ENCODE data around the gene LRRTM2. TPM values are rescaled to one million over a fixed set of nuclear protein-coding genes. Genes with fewer than 3 reads are reported as not detected.

The LRRTM2 gene
- total and polyA plus RNA-seq, 2 of the 4 experiments (the other 2 are of a cell fraction), result 0.53 to 2.0 TPM

DNA sequence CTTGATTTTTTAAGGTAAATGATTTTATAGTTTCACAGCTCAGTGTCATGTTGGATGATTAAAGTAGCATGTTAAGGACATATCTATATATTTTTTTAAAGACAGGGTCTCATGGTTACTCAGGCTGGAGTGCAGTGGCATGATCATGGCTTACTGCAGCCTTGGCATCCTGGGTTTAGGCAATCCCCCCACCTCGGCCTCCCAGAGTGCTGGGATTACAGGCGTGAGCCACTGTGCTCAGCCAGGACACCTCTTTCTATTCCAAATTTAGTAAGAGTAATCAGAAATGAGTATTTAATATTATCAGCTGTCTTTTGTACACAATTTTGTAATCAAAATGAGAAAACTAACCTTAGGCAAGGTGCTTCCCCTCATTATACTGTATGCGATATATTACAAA, 38.6 kb upstream of the LRRTM2 start:
- dilution Hi-C loops (cut with HindIII; ENCODE audit: low sequenced_read_pairs, unreplicated experiment) (no loop called here), in situ Hi-C loops (cut with MboI; ENCODE audit: low sequenced_read_pairs) (no loop called here), intact Hi-C loops (cut with micrococcal nuclease) (no loop called here)
- H3K23ac ChIP-seq (ENCODE audit: low read depth, low read length), result no peak overlapping the region
- WGBS, 2 experiments (ENCODE audit: extremely low coverage in 2 of 2, insufficient read length in 1 of 2), result no CpG with 5 or more reads among the region's 3 CpGs
- DNase-seq (no peak), ATAC-seq (ENCODE audit: low read depth) (no peak)
- no peak overlapping the region for H2BK20ac ChIP-seq (ENCODE audit: low read depth, low read length)
- no peak overlapping the region for H3K9ac ChIP-seq (ENCODE audit: low read depth, low read length)
- POLR2A ChIA-PET (ENCODE audit: unreplicated experiment), result no interaction called here
- no peak overlapping the region for H2BK15ac ChIP-seq (ENCODE audit: low read depth, low read length)
- no peak overlapping the region for H4K8ac ChIP-seq (ENCODE audit: low read depth in 2 of 2, low read length in 2 of 2)
- H3K56ac ChIP-seq (ENCODE audit: extremely low read depth, insufficient read depth, low read length), result no peak overlapping the region
- H2AFZ ChIP-seq (replicated peaks; ENCODE audit: low read length, poor library complexity), result no peak overlapping the region
- no peak overlapping the region for H2AK9ac ChIP-seq (replicated peaks; ENCODE audit: low read depth, low read length, poor library complexity)
- no peak for TF ChIP-seq POLR2A (IDR thresholded peaks at IDR 0.05; ENCODE audit: low read depth, low read length)
- H3K9me3 ChIP-seq (ENCODE audit: control insufficient read depth, insufficient read depth, low read length), result peaks cover 2% of the 10 kb centered on the region
- H3K18ac ChIP-seq (ENCODE audit: low read depth, low read length), result no peak overlapping the region
- no peak overlapping the region for H3K27ac ChIP-seq (ENCODE audit: insufficient read depth, low read length)
- no peak overlapping the region for H2BK5ac ChIP-seq (ENCODE audit: low read depth, low read length, poor library complexity, severe bottlenecking)
- H3K36me3 ChIP-seq (ENCODE audit: control insufficient read depth, insufficient read depth, low read length), result peaks cover 25% of the 10 kb centered on the region
- no peak overlapping the region for H4K5ac ChIP-seq (ENCODE audit: low read depth, low read length)
- CTCF ChIA-PET, result no interaction called here
- peaks cover 3% of the 10 kb centered on the region; the same call in 1 of the 2 replicates for H4K20me1 ChIP-seq (ENCODE audit: insufficient read depth, low read length)
- peaks cover 22 to 56% of the 10 kb centered on the region in 2 experiments for H3K79me1 ChIP-seq (ENCODE audit: low read depth in 1 of 2, low read length in 2 of 2)
- no TSS peak for BruUV-seq (replicated peaks)
- no peaks in the 10 kb centered on the region for H3K27me3 ChIP-seq (ENCODE audit: control insufficient read depth, insufficient read depth, low read length)
- H3K9me1 ChIP-seq (ENCODE audit: insufficient read depth, low read length), result no peaks in the 10 kb centered on the region
- no peak overlapping the region for H2BK120ac ChIP-seq (ENCODE audit: low read depth, low read length)
- no peak overlapping the region for H3K4ac ChIP-seq (ENCODE audit: low read depth, low read length)
- no peak overlapping the region for H4K91ac ChIP-seq (ENCODE audit: insufficient read depth, low read depth, low read length)
- H2AK5ac ChIP-seq (ENCODE audit: low read depth, low read length), result no peak overlapping the region
- H3K4me1 ChIP-seq (ENCODE audit: control insufficient read depth, insufficient read depth, low read length), result no peaks in the 10 kb centered on the region; the same call in 1 of the 2 replicates
- no peak overlapping the region for H3K4me2 ChIP-seq (ENCODE audit: low read depth, low read length)
- H3K14ac ChIP-seq (replicated peaks; ENCODE audit: low read depth, low read length), result no peak overlapping the region
- no peak overlapping the region for H3K4me3 ChIP-seq (ENCODE audit: insufficient read depth, low read depth, low read length)
